Rectal smooth muscle tissue (tissue), 1 donor: Measurements from ENCODE around the gene CCDC38.

Experiments used
- H3K27ac ChIP-seq: one replicate; pipeline ENCODE4 v1.7.0; 2013; ENCODE audit warnings: low read depth, low read length, inconsistent platforms
- H3K27me3 ChIP-seq: one replicate; pipeline ENCODE4 v1.7.0; 2013; ENCODE audit warnings: low read length; ENCODE audit not compliant: control insufficient read depth, insufficient read depth
- H3K36me3 ChIP-seq: one replicate; pipeline ENCODE4 v1.7.0; 2013; ENCODE audit warnings: low read length; ENCODE audit not compliant: control insufficient read depth, insufficient read depth
- H3K4me1 ChIP-seq: one replicate; pipeline ENCODE4 v1.7.0; 2013; ENCODE audit warnings: low read length; ENCODE audit not compliant: control insufficient read depth, insufficient read depth
- H3K4me3 ChIP-seq: one replicate; pipeline ENCODE4 v1.7.0; 2013; ENCODE audit warnings: low read length
- H3K9ac ChIP-seq: one replicate; pipeline ENCODE4 v1.7.0; 2013; ENCODE audit warnings: low read length

Gene CCDC38

GRCh38 chr12:95908573-95908972, 33.8 kb downstream of the CCDC38 start:
- Histone ChIP-seq H3K27ac (no peak overlapping the region), H3K27me3 (no peaks in the 10 kb centered on the region), H3K9ac (no peak overlapping the region), H3K4me3 (no peak overlapping the region), H3K36me3 (no peaks in the 10 kb centered on the region), H3K4me1 (no peaks in the 10 kb centered on the region)

GRCh38 chr12:95898081-95898480, 44.3 kb downstream of the CCDC38 start:
- Histone ChIP-seq H3K9ac (no peak overlapping the region), H3K4me3 (no peak overlapping the region), H3K4me1 (no peaks in the 10 kb centered on the region), H3K36me3 (no peaks in the 10 kb centered on the region), H3K27me3 (no peaks in the 10 kb centered on the region), H3K27ac (no peak overlapping the region)

- no peaks in the 10 kb centered on the region for H3K4me1 ChIP-seq
- no peak overlapping the region for H3K27ac ChIP-seq
- no peak overlapping the region for H3K4me3 ChIP-seq
- H3K27me3 ChIP-seq, result no peaks in the 10 kb centered on the region
- H3K9ac ChIP-seq, result no peak overlapping the region
- H3K36me3 ChIP-seq, result no peaks in the 10 kb centered on the region
These were observed 45.6 kb downstream of the CCDC38 start for GRCh38 chr12:95896846-95897245.

GRCh38 chr12:95890958-95891357, 51.5 kb downstream of the CCDC38 start:
- Histone ChIP-seq H3K9ac (no peak overlapping the region), H3K36me3 (no peaks in the 10 kb centered on the region), H3K27ac (no peak overlapping the region), H3K4me3 (no peak overlapping the region), H3K4me1 (no peaks in the 10 kb centered on the region), H3K27me3 (no peaks in the 10 kb centered on the region)

GRCh38 chr12:95887311-95887710, 55.1 kb downstream of the CCDC38 start:
- H3K27ac ChIP-seq, result no peak overlapping the region

GRCh38 chr12:95884998-95885397, 57.4 kb downstream of the CCDC38 start:
- Histone ChIP-seq H3K27me3 (no peaks in the 10 kb centered on the region), H3K36me3 (no peaks in the 10 kb centered on the region), H3K9ac (no peak overlapping the region), H3K4me3 (no peak overlapping the region), H3K27ac (no peak overlapping the region), H3K4me1 (no peaks in the 10 kb centered on the region)

More at GRCh38 chr12:95887311-95887710, 55.1 kb downstream of the CCDC38 start:
- no peaks in the 10 kb centered on the region for H3K36me3 ChIP-seq
- no peaks in the 10 kb centered on the region for H3K4me1 ChIP-seq
- no peak overlapping the region for H3K9ac ChIP-seq
- H3K27me3 ChIP-seq, result no peaks in the 10 kb centered on the region
- no peak overlapping the region for H3K4me3 ChIP-seq

GRCh38 chr12:95882873-95883272, 59.5 kb downstream of the CCDC38 start:
- Histone ChIP-seq H3K4me3 (no peak overlapping the region), H3K9ac (no peak overlapping the region), H3K27ac (no peak overlapping the region), H3K27me3 (no peaks in the 10 kb centered on the region), H3K4me1 (no peaks in the 10 kb centered on the region), H3K36me3 (no peaks in the 10 kb centered on the region)

- H3K9ac ChIP-seq, result no peak overlapping the region
- no peak overlapping the region for H3K27ac ChIP-seq
- no peaks in the 10 kb centered on the region for H3K36me3 ChIP-seq
- no peaks in the 10 kb centered on the region for H3K4me1 ChIP-seq
- H3K4me3 ChIP-seq, result no peak overlapping the region
- H3K27me3 ChIP-seq, result no peaks in the 10 kb centered on the region
These were observed 60.3 kb downstream of the CCDC38 start for GRCh38 chr12:95882080-95882479.

GRCh38 chr12:95881331-95881955, 61.0 kb downstream of the CCDC38 start:
- Histone ChIP-seq H3K27me3 (no peaks in the 10 kb centered on the region), H3K4me1 (no peaks in the 10 kb centered on the region), H3K27ac (no peak overlapping the region), H3K9ac (no peak overlapping the region), H3K36me3 (no peaks in the 10 kb centered on the region), H3K4me3 (no peak overlapping the region)

GRCh38 chr12:95880895-95881294, 61.5 kb downstream of the CCDC38 start:
- no peak overlapping the region for H3K4me3 ChIP-seq
- H3K9ac ChIP-seq, result no peak overlapping the region
- H3K27ac ChIP-seq, result no peak overlapping the region
- H3K4me1 ChIP-seq, result no peaks in the 10 kb centered on the region
- no peaks in the 10 kb centered on the region for H3K27me3 ChIP-seq
- H3K36me3 ChIP-seq, result no peaks in the 10 kb centered on the region

- Histone ChIP-seq H3K4me1 (no peaks in the 10 kb centered on the region), H3K27ac (no peak overlapping the region), H3K36me3 (peaks cover 3% of the 10 kb centered on the region), H3K9ac (no peak overlapping the region), H3K27me3 (no peaks in the 10 kb centered on the region), H3K4me3 (no peak overlapping the region)
These were observed 64.8 kb downstream of the CCDC38 start for GRCh38 chr12:95877622-95878021.

- no peaks in the 10 kb centered on the region for H3K4me1 ChIP-seq
- peaks cover 3% of the 10 kb centered on the region for H3K36me3 ChIP-seq
- no peak overlapping the region for H3K4me3 ChIP-seq
- H3K27ac ChIP-seq, result no peak overlapping the region
- no peaks in the 10 kb centered on the region for H3K27me3 ChIP-seq
- H3K9ac ChIP-seq, result no peak overlapping the region
These were observed 68.0 kb downstream of the CCDC38 start for GRCh38 chr12:95874452-95874851.

- H3K4me3 ChIP-seq, result no peak overlapping the region
- no peak overlapping the region for H3K27ac ChIP-seq
- peaks cover 3% of the 10 kb centered on the region for H3K36me3 ChIP-seq
These were observed 71.5 kb downstream of the CCDC38 start for GRCh38 chr12:95870897-95871296.

More at GRCh38 chr12:95870897-95871296, 71.5 kb downstream of the CCDC38 start:
- H3K4me1 ChIP-seq, result no peaks in the 10 kb centered on the region
- no peaks in the 10 kb centered on the region for H3K27me3 ChIP-seq
- no peak overlapping the region for H3K9ac ChIP-seq
